HS-5 (cell line): ENCODE measurements around the gene SRC.

Experiments used
- DNase-seq: peaks from one replicate; pipeline ENCODE4 v3.0.0-alpha.2; 2012; ENCODE audit warnings: low read depth

SRC gene

GRCh38 chr20:37315021-37315451 lies 30.9 kb upstream of the SRC start:
- DNase-seq, result no peak

- DNase-seq, result no peak
Measured at GRCh38 chr20:37315452-37316110, 30.4 kb upstream of the SRC start.

- no peak for DNase-seq
Measured at GRCh38 chr20:37316116-37316774, 29.7 kb upstream of the SRC start.

- DNase-seq, result no peak
Measured at GRCh38 chr20:37316775-37317170, 29.2 kb upstream of the SRC start.

- no peak for DNase-seq
Measured at GRCh38 chr20:37317316-37317715, 28.6 kb upstream of the SRC start.

- no peak for DNase-seq
Measured at GRCh38 chr20:37317994-37318640, 27.8 kb upstream of the SRC start.

- DNase-seq, result no peak
Measured at GRCh38 chr20:37319151-37319671, 26.7 kb upstream of the SRC start.

- peak; percentile 83 for DNase-seq
Measured at GRCh38 chr20:37323985-37324384, 22.0 kb upstream of the SRC start.

GRCh38 chr20:37325206-37325605 lies 20.7 kb upstream of the SRC start:
- DNase-seq, result no peak

- no peak for DNase-seq
Measured at GRCh38 chr20:37326666-37327065, 19.3 kb upstream of the SRC start.

GRCh38 chr20:37327748-37328147 lies 18.2 kb upstream of the SRC start:
- DNase-seq, result no peak

GRCh38 chr20:37328149-37328945 lies 17.6 kb upstream of the SRC start:
- DNase-seq, result no peak

GRCh38 chr20:37329481-37330165 lies 16.3 kb upstream of the SRC start:
- DNase-seq, result no peak

- no peak for DNase-seq
Measured at GRCh38 chr20:37330316-37330715, 15.6 kb upstream of the SRC start.

GRCh38 chr20:37331060-37331857 lies 14.7 kb upstream of the SRC start:
- DNase-seq, result no peak

GRCh38 chr20:37333130-37333847 lies 12.7 kb upstream of the SRC start:
- DNase-seq, result no peak

GRCh38 chr20:37333848-37334318 lies 12.1 kb upstream of the SRC start:
- DNase-seq, result no peak

GRCh38 chr20:37334450-37334849 lies 11.5 kb upstream of the SRC start:
- no peak for DNase-seq

- no peak for DNase-seq
Measured at GRCh38 chr20:37335642-37336368, 10.1 kb upstream of the SRC start.
